ENCODE data around the gene ADAM30.

The ADAM30 gene

DNA sequence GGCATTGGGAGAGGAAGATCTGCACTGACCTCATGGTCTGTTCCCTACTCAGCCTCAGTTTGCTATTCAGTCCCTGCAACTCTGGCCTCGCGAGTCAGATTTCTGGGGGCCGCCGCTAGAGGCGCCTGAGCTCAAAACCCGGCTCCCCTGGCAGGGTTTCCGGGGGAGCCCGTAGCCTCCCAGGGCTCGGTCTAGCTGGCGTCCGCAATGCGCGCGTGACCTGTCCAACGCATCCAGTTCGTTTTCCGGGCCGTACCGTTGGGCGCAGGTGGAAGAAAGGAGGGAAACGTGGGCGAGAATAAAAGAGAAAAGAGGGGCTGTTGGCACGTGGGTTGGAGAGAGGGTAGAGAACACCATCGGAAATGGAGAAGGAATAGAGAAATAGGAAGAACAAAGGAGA is at the start of gene ADAM30:
Gene ADAM30 (minus strand): TSS at position 213 of the 400 bp plus-strand sequence. CDS start 179 bp downstream, at position 34.
- H3K4me3 ChIP-seq = no peak within 1 kb of the TSS

DNA sequence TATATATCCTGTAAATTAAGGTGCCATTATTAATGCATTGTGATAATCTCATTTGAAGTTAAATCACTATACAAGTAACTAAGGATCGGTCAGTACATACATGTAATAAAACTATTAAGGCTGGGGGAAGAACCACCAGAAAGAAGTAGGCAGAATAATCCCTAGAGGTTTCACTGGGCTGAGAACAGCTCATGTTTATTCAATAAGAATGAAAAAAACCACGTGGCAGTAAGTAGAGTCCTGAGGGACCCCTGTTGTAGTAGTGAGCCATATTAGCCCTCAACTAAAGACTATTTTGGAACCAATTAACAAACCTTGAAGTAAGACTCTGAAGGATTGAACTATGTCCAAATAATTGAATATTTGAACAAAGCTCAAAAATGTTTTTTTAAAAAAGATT is 46.9 kb upstream of the ADAM30 start:
- Histone ChIP-seq H3K27ac (no peak overlapping the region), H3K4me3 (no peak overlapping the region)

More for the DNA sequence above, at the start of gene ADAM30:
- no peak within 1 kb of the TSS for H3K27ac ChIP-seq

DNA sequence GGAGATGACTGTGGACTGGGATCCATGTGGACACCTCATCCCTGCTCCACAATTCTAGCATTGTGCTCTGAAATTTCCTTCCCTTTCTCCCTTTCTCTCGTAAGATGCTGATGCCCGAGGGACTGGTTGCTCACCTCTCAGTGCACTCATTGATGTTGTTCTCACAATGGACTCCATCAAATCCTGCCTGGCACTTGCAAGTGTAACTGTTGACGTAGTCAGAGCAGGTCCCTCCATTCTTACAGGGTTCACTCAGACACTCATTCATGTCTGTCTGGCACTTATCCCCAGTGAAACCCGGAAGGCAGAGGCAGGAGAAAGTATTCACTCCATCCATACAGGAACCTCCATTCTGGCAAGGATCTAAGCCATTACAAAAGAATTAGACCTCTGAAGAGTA is 45.1 kb upstream of the ADAM30 start:
- Histone ChIP-seq H3K4me3 (no peak overlapping the region), H3K27ac (no peak overlapping the region)

DNA sequence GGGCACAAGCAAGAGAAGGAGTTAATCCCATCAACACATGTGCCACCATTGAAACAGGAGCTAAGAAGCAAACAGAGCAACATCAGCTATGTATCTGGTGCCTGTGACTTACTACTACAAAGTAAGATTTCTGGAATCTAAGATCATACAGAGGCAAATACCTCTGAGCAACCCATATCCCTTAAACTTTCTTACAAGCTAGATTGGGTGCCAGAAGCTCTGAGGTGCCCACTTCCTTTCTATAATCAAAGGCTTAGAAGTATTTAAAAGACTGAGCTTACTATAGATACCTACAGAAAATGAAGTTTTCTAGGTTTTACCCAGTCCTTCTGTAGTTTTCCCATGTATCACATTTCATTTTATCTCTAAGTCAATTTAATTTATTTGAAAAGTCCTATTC is 44.4 kb upstream of the ADAM30 start:
- Histone ChIP-seq H3K27ac (no peak overlapping the region), H3K4me3 (no peak overlapping the region)

DNA sequence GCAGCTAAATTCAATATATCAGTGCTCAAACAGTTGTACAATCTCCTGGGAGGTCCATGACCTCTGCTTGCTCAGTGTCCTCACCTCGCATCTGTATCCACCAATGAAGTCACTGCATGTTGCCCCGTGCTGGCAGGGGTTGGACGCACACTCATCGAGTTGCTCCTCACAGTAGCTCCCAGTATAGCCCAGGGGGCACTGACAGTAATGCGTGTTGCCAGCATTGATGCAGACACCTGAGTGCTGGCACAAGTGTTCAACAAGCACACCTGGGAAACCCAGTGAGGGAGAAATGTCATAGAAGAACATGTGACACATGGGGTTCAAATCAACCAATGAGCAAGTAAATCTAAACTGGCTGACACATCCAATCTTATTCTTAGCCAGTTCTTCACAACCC is 40.9 kb upstream of the ADAM30 start:
- no peak overlapping the region for H3K4me3 ChIP-seq
- no peak overlapping the region for H3K27ac ChIP-seq

DNA sequence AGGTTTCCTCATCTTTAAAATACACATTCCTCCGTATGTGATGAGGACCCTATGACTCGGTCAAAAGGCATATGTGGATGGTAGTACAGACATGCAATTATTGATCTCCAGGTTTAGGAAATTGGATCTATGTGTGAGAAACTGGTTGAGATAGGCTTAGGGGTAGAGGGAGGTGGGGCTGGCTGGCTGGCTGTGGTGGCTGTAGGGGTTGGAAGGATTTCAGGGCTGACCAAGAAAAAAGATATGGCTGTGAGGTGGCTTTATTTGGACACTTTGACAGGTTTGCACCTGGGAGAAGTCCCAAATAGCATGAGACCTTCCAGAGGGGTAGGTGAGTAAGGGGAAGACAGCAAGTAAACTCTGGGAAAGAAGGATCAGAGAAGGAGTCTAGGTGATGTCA is 39.6 kb upstream of the ADAM30 start:
- no peak overlapping the region for H3K4me3 ChIP-seq
- H3K27ac ChIP-seq = no peak overlapping the region

DNA sequence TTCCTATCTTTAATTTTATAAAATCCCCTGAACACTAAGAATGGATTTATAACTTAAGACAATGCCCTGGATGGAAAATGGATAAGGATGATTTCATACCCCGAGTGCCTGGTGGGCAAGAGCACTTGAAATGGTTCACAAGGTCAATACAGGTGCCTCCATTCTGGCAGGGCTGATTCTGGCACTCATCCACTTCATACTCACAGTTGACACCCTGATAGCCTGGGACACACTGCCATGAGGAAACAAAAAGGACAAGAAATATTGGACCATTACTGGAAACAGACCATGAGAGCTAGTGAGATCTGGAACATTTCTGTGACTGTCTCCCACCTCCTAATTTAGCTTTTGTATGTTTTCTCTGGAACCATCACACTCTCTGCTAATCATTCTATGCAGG is 39.1 kb upstream of the ADAM30 start:
- no peak overlapping the region for H3K27ac ChIP-seq
- no peak overlapping the region for H3K4me3 ChIP-seq

DNA sequence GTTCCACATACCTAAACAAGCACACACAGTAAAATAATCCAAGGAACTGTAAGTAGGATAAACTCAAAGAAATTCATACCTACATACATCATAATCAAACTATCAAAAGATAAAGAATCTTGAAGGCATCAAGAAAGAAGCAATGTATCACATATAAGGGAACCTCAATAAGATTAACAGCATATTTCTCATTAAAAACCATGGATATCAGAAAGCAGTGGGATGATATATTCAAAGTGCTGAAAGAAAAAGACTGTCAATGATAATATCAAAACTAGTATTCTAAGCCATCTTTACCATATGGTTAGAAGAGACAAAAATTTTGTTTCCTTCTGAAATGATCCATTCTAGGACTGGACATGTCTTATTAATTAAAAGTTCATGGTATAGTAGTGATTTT is 37.1 kb upstream of the ADAM30 start:
- no peak overlapping the region for H3K27ac ChIP-seq
- H3K4me3 ChIP-seq = no peak overlapping the region

DNA sequence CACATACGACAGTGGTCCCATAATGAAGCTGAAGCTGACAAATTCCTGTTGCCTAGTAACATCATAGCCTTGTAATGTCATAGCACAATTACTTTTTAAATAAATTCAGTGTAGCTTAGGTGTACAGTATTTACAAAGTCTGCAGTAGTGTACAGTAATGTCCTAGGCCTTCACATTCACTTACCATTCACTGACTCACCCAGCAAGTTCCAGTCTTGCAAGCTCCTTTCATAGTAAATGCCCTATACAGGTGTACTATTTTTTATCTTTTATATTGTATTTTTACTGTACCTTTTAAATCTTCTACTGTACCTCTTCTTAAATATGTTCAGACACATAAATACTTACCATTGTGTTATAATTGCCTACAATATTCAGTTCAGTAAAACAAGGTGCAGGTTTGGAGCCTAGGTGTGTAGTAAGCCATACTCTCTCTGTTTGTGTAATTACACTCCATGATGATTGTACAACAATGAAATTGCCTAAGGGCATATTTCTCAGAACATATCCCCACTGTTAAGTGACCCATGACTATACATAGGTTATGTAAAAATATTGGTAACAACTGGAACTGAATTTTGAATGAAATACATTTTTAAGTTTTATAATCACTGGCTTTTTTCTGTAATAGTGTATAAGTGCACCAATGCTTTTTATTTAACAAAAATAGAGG is 33.5 kb upstream of the ADAM30 start:
- Histone ChIP-seq H3K27ac (no peak overlapping the region), H3K4me3 (no peak overlapping the region)

DNA sequence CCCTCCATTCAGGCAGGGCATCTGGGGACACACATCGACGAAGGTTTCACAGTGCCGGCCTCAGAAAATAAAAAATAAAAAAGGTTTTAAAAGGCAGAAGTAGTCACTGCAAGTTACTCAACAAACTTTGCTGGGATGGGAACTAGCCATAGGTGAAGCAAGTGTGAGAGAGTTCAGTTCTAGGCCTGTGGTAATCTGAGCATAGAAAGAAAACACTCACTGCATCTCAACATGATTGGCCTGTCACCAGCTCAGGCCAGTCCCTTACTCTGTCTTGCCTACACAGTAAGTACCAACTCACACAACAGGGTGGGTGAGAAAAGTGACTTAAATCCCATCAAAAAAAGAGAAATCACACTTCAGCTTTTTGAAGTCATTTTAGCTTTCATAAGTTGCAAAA is 30.2 kb upstream of the ADAM30 start:
- Histone ChIP-seq H3K27ac (no peak overlapping the region), H3K4me3 (no peak overlapping the region)

DNA sequence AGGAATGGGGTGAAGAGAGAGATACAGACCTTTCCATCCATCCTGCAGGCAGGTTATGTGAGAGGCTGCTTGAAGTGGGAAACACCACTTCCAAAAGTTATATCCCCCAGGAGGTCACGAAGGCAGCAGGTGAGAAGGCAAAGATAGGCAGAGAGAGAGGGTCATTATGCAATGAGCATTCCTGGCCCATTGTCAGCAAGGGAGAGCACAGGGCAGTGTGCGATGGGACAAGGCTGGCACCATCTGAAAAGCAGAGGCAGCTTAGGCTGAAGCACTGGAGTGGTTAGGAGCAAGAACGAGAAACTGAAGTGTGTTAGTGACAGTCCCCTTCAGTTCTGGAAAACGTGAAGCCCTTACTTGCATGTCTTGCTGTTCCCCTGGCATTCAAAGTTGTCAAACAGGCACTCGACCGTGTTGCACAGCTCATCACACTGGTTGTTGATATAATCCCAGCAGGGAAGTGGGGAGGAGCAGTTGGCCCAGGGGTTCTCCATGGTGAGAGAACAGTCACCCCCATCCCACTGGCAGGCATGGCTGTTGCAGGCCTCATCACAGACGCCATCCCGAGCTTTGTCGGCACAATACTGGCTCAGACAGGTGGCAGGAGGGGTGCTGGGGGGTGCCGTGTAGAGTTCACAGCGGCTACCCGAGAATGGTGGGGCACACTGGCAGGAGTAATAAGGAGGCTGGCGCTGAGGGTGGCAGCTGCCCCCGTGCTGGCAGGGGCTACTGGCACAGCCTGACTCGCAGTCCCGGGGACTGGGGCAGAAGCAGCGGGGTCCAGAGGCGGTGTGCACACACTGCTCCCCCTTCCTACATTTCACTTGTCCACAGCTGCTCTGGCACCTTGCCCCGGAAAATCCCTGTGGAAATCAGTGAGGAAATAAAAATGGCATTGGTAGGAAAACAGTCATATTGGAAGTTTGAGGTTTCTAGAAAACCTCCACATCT is 28.9 kb upstream of the ADAM30 start:
- Histone ChIP-seq H3K4me3 (no peak overlapping the region), H3K27ac (no peak overlapping the region)

DNA sequence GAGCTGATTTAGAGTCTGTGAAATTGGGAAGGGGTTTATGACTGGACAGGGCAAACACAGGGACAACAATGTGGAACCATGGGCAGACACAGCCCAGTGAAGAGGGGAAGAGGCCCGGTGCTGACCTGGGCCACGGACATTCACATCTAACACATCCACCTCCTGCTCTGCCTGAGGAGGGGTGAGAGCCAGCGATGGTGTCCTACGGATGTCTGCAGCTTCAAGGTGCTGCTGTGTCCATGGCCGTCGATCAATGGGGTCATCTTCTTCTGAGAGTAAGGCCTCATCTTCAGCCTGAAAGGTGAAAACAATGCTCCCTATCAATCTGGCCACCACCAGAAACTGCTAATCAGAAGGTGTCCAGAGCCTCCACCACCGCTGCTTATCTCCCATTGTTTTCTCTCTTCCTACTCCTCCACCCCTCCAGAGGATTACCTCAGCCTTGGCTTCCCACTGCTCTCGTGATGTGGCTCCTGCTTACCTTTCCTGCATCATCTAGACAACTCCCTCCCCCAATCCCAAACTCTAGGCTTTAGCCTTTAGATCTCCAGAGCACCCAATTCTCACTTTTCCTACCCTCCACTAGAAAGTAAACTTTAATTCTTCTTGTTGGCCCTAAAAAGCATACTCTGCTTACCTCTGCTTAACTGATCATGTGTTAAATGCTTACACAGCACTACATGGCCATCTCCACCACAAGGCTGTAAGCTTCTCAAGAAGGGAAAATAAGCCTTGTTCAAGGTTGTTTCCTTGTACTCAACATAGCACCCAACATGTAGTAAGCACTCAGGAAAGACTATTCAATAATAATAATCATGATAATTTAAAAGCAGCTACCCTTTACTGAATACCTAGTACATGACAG is 24.0 kb upstream of the ADAM30 start:
- Histone ChIP-seq H3K4me3 (no peak overlapping the region), H3K27ac (no peak overlapping the region)

DNA sequence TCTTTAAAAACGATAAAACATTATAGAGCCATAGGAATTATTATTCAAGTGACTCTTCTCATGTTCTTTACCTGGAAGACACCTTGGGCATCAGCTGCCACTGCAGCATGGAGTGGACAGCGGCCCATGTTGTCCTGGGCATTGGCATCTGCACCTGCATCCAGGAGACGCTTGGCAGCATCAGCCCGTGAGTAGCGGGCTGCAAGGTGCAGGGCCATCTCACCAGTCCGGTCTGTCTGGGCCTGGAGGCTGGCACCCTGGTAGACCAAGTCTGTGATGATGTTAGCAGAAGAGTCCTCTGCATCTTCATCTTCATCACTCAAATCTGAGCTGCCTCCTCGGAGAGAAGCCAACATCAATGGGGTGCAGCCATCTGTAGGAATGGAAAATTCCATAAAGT is 22.9 kb upstream of the ADAM30 start:
- H3K4me3 ChIP-seq = no peak overlapping the region
- no peak overlapping the region for H3K27ac ChIP-seq

DNA sequence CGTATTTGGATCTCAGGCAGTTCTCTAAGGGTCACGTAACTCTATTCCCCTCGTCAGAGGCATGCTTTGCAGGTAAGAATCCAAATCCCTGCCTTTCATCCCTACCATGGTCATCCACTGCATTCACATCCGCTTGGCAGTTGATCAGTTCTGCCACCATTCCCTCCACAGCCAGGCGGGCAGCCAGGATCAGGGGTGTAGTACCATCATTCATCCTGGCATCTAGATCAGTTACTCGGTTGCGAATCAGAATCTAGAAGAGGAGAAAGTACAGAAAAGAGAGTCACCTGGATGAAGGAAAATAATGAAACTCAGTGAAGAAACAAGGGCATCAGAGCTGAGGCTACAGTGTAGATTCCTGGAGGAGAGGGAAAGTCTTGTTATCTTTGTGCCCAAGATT is 22.0 kb upstream of the ADAM30 start:
- Histone ChIP-seq H3K4me3 (no peak overlapping the region), H3K27ac (no peak overlapping the region)

DNA sequence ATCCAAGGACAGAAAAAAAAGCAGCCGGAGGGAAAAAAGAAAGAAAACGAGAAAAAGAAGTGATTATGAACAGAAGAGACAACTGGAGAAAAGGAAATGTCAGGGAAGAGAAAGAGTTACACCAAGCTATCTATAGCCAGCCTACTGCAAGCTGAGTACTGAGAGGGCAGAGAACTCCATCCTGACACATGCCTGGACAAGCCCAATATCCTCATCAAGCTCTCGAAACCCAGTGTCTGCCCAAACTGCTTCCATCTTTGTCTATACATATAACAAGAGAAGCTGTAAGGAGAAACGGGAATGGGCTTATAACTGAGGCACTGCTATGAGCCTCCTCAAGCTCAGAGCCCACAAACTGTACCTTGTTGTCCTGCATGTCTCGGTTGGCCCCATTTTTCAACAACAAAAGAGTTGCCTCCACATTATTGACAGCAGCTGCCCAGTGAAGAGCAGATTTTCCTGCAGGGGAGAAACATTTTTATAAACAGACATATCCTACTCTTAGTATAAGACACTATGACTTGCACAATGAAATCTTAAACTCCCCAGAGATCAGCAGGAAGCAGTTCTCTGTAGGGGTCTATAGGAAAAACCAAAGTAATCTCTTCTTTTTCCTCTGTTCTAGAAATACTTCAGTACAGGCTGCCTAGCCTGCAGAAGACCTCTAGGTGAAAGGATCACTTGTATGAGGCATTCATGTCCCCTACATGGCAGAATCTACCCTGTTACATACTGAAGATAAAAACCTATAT is 21.2 kb upstream of the ADAM30 start:
- H3K27ac ChIP-seq = no peak overlapping the region
- no peak overlapping the region for H3K4me3 ChIP-seq

DNA sequence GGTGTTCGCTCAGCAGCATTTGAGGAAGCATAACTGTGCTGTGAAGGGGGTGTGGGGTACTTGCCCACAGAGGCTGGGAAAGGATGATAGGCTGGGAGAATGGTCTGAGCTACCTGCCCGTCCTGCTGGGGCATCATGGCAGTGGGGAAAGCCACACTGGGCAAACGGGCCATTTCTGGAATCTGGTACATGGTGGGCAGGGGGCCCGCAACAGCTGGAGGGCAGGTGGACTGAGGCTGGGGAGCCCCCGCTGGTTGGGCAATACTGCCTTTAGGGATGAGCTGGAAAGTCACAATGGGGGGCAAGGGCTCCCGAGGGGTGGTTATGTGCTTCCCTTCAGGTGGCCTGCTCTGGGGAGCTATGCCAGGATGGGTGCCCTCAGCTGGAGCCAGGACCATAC is 19.2 kb upstream of the ADAM30 start:
- Histone ChIP-seq H3K27ac (no peak overlapping the region), H3K4me3 (no peak overlapping the region)

DNA sequence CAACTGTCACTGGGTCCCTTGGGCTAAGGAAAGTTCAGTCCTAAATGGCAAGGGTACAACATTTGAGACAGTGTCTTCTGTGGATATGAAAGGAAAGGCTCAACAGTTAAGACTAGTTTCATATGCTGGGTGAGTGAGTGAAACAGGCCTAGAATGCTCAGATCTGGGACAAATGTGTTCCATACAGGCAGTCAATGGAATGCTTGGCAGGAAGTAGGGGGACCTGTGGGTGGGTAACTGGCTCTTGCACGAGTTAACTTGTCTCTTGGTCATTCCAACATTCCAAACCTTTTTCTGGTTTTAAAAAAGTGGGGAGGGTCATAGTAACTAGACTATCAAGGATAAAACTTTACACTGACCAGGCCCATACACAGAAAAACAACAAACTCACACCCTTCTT is 17.8 kb upstream of the ADAM30 start:
- Histone ChIP-seq H3K27ac (no peak overlapping the region), H3K4me3 (no peak overlapping the region)

DNA sequence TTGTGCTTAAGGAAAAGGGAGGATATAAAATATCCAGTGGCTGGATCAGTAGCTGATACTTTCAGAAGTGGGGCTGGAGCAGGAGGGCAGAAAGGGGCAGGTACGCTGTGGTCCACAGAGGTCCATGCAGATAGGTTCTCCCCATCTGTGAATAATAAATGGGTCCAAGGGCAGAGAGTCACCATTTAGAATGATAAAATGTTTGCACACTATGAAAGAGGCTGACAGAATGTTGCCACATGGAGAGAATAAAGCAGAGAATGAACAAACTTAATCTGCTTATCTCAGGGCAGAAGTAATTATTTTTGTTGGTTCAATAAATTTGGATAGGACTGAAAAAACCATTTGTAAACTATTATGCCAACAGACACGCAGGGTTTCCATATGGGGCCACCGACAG is 16.6 kb upstream of the ADAM30 start:
- no peak overlapping the region for H3K27ac ChIP-seq
- no peak overlapping the region for H3K4me3 ChIP-seq

DNA sequence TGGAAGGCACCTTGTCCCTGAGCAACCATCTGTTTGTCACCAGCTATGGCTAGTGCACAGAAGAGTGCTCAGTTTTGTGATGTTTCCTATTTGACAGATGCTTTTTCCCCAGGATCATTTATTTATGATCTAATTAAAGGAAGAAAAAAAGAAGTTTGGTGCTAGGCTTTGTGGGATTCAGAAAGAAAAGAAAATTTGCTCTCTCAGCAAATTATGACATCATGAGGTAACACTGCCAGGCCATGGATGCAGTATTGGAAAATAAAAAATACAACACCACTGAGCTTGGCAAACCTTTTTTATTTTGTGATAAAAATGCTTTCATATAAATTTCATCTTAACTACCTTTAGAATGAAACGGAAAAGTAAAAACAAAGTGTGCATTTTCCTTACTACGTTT is 15.5 kb upstream of the ADAM30 start:
- H3K27ac ChIP-seq = no peak overlapping the region
- no peak overlapping the region for H3K4me3 ChIP-seq

DNA sequence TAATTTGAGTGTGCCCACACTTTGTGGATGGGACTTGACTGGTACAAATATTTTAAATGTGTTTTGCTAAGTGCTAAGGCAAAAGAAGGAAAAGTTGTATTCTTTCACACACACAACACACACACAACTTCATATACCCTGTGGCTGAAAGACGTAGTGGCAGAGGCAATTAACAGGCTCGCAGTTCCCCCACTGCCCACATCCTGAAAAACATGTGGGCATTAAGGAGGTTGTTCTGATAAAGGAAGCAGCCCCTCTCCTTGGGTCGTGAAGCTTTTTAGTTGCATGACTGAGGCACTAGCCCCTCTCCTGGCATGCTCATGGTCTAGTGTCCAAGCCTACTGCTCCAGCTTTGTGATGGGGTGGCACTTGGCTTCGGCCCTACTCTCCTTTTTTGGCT is 14.3 kb upstream of the ADAM30 start:
- H3K27ac ChIP-seq = no peak overlapping the region
- no peak overlapping the region for H3K4me3 ChIP-seq

Measured in skin epidermis (tissue), 12 donors.